ENCODE data around the gene TAS2R5.
"Not testable (repeated sequence)": the region's sequence is repeated elsewhere in the genome, so short reads cannot be mapped to it uniquely, and the experiment has no call there.

TAS2R5 gene

DNA sequence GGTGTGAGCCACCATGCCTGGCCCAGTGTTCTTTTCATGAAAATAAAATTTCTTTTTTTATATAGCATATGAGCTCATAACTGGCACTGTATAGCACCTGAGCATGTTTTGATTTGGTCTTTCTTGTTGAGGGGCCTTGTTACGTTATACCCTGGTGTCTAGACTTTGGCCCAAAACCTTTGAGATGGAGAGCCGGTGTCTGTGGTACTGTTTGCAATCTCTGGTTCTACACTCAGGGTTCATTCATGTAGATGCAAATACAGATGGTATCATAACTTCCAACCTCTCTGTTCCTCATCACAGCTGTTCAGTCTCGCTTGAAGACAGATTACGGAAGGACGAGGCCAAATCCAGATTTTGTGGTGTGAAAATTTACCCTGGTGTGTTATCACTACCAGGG, at the start of gene TAS2R5:
Gene TAS2R5, plus strand, starts transcription at position 301 of the 400 bp plus-strand sequence. CDS start 145 bp downstream, outside the sequence.
- no peak for DNase-seq

- no peak for DNase-seq
Observed at GRCh38 chr7:141742229-141742628, 47.8 kb upstream of the TAS2R5 start.

- no peak for DNase-seq
Observed at GRCh38 chr7:141744131-141744530, 45.9 kb upstream of the TAS2R5 start.

DNA sequence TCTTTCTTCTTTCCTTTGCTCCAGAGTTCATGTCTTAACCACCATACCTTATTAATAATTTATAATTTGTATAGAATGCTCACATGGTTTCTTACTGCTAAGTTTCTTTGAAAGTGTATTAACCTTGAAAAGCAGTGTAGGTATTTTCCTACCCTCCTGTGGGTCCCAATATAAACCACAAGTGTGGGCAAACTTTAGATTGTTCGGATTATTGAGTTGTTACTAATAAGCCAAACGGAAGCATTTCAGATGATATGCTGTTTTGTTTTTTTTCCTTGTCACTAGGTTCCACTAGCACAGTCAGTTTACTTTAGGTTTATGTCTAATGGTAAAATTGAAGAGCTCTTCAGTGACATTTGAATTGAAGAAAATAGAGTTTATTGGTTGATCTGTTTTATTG, 41.6 kb upstream of the TAS2R5 start:
- no peak for DNase-seq

- not testable (repeated sequence) for DNase-seq
Observed at GRCh38 chr7:141751904-141752303, 38.1 kb upstream of the TAS2R5 start.

DNA sequence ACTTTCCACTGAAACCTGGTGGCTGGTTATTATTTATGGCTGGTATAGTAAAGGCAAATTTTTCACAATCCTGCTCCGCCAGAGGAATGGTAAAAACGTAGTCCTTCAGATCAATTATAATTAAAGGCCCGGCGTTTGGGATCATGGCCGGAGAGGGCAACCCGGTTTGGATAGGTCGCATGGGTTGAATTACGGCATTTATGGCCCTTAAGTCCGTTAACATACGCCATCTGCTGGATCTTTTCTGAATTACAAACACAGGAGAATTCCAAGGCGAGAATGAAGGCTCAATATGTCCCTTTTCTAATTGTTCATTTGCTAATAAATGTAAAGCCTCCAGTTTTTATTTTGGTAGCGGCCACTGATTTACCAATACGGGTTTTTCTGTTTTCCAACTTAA, 37.4 kb upstream of the TAS2R5 start:
- peak in 1 of 2 experiments; percentile 13 for DNase-seq

DNA sequence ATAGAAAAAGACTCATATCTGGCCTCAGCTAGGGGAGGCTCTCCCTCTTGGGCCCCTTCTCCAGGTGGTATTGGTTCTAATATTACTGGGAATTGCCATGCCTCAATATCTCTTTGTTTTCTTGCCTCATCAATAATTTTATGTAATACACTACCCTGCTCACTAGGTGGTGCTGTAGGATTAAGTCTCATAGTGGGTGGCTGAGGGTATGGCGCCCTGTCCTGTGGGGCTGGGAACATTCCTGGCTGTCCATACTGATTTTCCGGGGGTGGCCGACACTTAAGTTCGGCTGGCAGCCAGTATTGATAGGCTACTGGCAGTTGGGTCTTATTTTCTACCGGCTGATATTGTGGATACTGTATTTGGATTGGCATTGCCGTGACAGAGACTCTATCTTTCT, 35.1 kb upstream of the TAS2R5 start:
- DNase-seq: peak; percentile 51 to 62

DNA sequence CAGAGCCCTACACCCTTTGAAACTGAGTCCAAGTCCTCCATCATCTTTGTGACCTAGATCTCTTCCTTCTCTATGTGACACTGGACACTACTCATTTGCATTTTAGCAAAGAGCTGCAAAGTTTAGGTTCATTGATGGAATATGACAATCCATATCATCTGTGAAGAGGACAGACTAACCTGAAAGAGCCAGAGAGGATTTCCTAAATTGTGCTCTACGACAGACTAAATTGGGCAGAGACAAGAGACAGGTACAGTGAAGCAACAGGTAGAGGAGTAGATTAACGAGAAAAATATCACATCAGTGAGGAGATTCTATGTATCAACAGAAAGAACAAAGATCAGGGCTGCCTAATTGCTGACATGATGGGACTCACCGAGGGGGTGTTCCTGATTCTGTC, 26.2 kb upstream of the TAS2R5 start, which contains the start of gene TAS2R3:
Gene TAS2R3, plus strand, starts transcription at position 301 of the 400 bp plus-strand sequence. Its CDS starts 62 bp downstream, at position 363.
- DNase-seq: no peak

- DNase-seq: not testable (repeated sequence)
Observed at GRCh38 chr7:141770083-141770583, 19.9 kb upstream of the TAS2R5 start.

DNA sequence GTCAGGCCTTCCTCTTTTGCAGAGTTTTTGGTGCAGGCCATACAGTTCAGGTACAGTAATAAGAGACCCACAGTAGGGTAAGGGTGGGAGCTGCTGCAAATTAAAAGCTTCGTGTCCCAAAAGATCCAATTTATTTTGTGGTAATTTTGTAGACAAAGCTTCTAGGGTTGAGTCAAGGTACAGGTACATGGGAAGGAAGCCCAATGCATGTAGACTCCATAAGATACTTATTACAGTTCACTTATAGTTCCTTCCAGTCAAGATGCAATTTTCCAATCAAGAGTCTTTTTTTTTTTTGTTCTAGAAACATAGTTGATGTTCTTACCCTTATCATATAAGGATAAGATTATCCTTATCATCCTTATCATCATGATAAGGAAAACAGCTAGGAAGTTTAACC, 13.6 kb upstream of the TAS2R5 start, which contains the start of gene TAS2R4:
Gene TAS2R4, plus strand, starts transcription at position 301 of the 400 bp plus-strand sequence. CDS start 1,815 bp downstream, outside the sequence.
- no peak for DNase-seq

DNA sequence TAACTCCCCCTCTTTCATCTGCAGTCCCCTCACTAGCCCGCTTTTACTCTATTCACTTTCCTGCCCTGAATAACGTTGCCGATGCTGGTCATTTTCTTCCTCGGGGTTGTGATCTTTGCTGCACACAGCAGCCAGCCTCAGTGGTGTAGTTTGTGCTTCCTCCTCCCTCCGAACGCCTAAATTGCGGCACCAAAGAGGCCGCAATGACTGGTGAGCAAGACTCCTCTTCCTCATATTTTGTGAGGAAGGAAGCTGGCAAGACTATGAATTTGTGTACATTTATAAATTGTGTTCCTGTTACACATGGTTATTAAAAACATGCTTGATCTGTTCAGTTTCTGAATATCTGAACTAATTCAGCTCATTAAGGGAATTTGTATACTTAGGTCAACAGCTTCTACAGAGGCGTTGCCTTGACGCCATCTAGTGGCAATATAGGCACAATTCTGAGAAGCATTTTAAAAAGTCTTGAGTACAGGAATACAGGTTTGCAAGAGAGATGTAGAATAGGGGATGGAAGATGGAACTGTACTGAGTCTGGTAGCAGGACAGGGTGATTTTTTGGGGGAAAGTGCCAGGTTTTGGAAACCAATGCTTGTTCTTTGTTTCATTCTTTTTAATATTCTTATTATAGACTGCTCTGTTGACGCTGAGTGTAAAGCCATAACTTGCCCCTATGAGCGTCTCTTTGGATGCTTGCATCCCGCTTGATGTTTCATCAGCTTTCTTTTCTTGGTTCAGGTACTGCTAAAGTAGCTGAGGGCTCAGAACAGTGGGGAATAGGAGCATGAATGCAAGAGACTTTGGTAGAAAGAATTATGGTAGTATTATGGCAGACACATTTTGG, 4.1 kb upstream of the TAS2R5 start:
- DNase-seq: peak; percentile 73 to 81

GRCh38 chr7:141788296-141788695, 1.7 kb upstream of the TAS2R5 start:
- no peak for DNase-seq

DNA sequence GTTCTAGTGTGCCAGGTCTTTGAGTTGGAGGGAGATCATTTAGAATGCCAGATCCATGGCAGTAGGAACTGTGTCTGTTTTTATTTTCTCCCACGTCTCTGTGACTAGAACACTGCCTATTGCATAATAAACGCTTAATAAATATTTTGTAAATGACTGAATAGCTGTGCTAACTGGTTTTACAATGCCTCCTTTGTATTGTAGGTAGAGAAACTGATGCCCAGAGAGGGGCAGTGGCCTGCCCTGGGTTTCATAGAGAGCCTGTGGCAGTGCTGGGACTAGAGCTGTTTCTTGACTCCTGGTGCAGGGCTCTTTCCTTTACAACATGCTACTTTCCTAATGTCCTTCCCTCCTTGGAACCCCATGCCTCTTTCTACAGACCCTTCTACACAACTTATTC, 2.5 kb downstream of the TAS2R5 start:
- no peak for DNase-seq

DNA sequence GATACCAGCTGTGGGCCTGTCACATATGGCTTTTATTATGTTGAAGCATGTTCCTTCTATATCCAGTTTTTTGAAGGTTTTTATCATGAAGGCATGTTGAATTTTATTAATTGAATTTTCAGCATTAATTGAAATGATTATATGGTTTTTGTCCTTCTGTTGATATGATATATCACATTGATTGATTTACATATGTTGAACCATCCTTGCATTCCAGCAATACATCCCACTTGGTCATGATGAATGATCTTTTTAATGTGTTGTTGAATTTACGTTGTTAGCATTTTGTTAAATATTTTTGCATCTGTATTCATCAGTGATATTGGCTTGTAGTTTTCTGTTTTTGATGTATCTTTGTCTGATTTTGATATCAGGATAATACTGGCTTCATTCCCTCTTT, 30.1 kb downstream of the TAS2R5 start:
- no peak for DNase-seq

DNA sequence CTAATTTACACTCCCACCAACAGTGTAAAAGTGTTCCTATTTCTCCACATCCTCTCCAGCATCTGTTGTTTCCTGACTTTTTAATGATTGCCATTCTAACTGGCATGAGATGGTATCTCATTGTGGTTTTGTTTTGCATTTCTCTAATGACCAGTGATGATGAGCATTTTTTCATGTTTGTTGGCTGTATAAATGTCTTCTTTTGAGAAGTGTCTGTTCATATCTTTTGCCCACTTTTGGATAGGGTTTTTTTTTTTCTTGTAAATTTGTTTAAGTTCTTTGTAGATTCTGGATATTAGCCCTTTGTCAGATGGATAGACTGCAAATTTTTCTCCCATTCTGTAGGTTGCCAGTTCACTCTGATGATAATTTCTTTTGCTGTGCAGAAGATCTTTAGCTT, 32.4 kb downstream of the TAS2R5 start:
- DNase-seq: not testable (repeated sequence)

DNA sequence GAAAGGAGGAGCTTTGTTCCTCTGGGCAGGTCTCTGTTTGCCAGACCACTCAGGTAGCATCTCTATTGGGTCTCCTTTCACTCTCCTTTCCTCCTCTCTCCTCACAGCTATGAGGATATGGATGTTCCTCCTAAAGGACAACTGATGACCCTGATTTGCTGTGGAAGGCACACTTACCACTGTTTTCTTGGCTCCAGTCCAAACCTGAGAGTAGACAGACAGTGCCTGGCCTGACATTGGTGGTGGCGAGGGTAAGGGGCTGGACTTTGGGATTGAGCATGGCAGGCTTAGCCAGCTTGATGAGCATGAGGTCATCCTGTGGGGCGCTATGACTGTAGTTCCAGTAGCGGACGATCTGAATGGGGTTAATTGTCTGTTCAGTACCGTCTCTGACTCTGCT, 47.7 kb downstream of the TAS2R5 start:
- no peak for DNase-seq

GRCh38 chr7:141838581-141838980, 48.6 kb downstream of the TAS2R5 start:
- no peak for DNase-seq

- no peak for DNase-seq
Observed at GRCh38 chr7:141839256-141839655, 49.2 kb downstream of the TAS2R5 start.

DNA sequence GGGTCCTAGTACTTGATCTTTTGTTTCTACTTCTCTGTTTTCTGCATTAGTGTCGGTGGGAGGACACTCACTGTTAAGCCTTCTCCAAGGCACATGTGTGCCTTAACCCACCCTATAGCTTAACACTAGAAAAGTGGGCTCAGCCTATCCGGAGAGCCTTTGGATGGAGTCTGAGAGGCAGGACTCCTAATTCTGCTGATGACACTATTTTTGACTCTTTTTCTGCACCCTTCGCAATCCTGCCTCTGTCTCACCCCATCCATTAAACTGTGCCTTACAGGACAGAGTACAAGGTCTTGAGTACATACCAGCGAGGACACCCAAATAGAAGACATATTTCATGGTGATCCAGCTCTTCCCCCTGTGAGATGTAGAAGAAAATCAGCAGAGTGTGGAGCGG, 50.7 kb downstream of the TAS2R5 start:
- no peak for DNase-seq
